Peyer's patch (tissue), 4 donors: ENCODE results near the gene PRKCA.

Experiments
- POLR2A ChIP-seq, 2 donors: fragments of 450-650 bp; IDR thresholded peaks; one replicate each; pipeline ENCODE4 v1.5.1; 2017; ENCODE audit warnings: antibody characterized with exemption in 2 of 2, mild to moderate bottlenecking in 2 of 2, moderate library complexity in 2 of 2
- TF ChIP-seq, protein P1 (sequence below), 6 experiments: fragments of 450-650 bp in 4 of 6; fragments of 200-600 bp in 2 of 6; sonication (generic) in 1 of 6; IDR thresholded peaks; one replicate each; pipeline ENCODE4 v1.5.1; 2017 to 2019; ENCODE audit warnings: antibody characterized with exemption in 6 of 6, mild to moderate bottlenecking in 3 of 6, moderate library complexity in 1 of 6

DNA sequence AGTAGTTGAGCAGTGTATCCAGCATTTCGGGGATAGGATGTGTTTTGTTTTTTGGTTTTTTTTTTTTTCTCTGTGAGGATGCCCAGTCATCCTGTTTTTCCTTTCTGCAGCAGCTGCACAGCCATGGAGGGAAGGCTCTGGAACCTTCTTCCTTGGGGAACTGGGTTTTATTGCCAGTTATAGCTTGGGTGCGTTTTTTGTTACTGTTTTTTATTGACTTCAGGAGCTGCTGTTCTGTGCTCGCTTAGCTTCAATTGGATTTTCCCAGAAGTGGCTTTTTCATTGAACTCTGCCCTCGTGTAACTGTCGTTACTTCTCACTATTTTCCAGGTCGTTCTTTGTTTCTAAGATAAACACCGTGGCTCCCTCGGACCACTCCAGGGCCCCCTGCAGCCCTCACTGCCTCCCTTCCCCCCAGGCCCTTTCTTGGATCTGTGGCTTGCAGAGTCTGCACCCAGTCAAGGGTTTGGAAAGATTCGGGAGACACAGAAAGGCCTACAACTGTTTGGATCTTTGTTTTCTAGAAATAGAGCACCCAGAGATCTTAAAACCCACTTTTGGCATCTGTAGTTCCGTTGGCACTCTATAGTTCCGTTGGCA, 412.8 kb downstream of the PRKCA start:
- TF ChIP-seq, protein P1, sequence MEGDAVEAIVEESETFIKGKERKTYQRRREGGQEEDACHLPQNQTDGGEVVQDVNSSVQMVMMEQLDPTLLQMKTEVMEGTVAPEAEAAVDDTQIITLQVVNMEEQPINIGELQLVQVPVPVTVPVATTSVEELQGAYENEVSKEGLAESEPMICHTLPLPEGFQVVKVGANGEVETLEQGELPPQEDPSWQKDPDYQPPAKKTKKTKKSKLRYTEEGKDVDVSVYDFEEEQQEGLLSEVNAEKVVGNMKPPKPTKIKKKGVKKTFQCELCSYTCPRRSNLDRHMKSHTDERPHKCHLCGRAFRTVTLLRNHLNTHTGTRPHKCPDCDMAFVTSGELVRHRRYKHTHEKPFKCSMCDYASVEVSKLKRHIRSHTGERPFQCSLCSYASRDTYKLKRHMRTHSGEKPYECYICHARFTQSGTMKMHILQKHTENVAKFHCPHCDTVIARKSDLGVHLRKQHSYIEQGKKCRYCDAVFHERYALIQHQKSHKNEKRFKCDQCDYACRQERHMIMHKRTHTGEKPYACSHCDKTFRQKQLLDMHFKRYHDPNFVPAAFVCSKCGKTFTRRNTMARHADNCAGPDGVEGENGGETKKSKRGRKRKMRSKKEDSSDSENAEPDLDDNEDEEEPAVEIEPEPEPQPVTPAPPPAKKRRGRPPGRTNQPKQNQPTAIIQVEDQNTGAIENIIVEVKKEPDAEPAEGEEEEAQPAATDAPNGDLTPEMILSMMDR (IDR thresholded peaks at IDR 0.05): no peak
- no peak for TF ChIP-seq POLR2A (IDR thresholded peaks at IDR 0.05)
